GM13977 (cell line): ENCODE results near the gene HTR3E.

ENCODE experiments used
- DNase-seq: peaks from one replicate; pipeline ENCODE4 v3.0.0; 2012; ENCODE audit warnings: low spot score
- CTCF ChIP-seq: IDR thresholded peaks from 2 replicates; pipeline ENCODE4 v1.5.1; 2012; ENCODE audit warnings: mild to moderate bottlenecking, control low read depth; ENCODE audit not compliant: insufficient read depth; ENCODE audit errors: extremely low read depth, missing control alignments
- in situ Hi-C: fragments of 300-500 bp; cut with MboI; formaldehyde crosslinking; loops from one replicate; pipeline ENCODE4 v1.12.0; 2022; ENCODE audit warnings: low sequenced_read_pairs, low pct_unique_long_range_greater_than_20kb, mixed read lengths, inconsistent platforms; ENCODE audit not compliant: unreplicated experiment

The HTR3E gene

GRCh38 chr3:184096811-184097383 is at the start of gene HTR3E:
TSS of gene HTR3E (plus strand) at chr3:184097064. CDS start at chr3:184097530, 466 bp downstream.
- TF ChIP-seq CTCF = no peak

GRCh38 chr3:184050217-184050847 is 46.5 kb upstream of the HTR3E start:
- no peak for TF ChIP-seq CTCF
- no peak for DNase-seq
- in situ Hi-C loops = no loop called here

More at GRCh38 chr3:184096811-184097383, at the start of gene HTR3E:
- in situ Hi-C loops = no loop called here
- no peak for DNase-seq

GRCh38 chr3:184052767-184053166 is 44.1 kb upstream of the HTR3E start, which contains the start of gene HTR3C:
TSS of gene HTR3C (plus strand) at chr3:184053047. CDS start at chr3:184053081, 34 bp downstream.
- TF ChIP-seq CTCF = no peak
- in situ Hi-C loops = no loop called here
- DNase-seq = no peak

GRCh38 chr3:184058029-184058428 is 38.8 kb upstream of the HTR3E start:
- no peak for TF ChIP-seq CTCF
- no peak for DNase-seq
- in situ Hi-C loops = no loop called here

GRCh38 chr3:184059424-184059823 is 37.4 kb upstream of the HTR3E start:
- TF ChIP-seq CTCF = no peak
- no peak for DNase-seq
- in situ Hi-C loops = no loop called here

- no peak for DNase-seq
- in situ Hi-C loops = no loop called here
Measured at GRCh38 chr3:184062637-184063036, 34.2 kb upstream of the HTR3E start.

More at GRCh38 chr3:184062637-184063036, 34.2 kb upstream of the HTR3E start:
- TF ChIP-seq CTCF = no peak
